ENCODE data around the gene NLGN4Y.
A peak's percentile ranks its signal among the peaks of the same experiment; 100 is the strongest.

The NLGN4Y gene

GRCh38 chrY:14679181-14679580 lies 154.9 kb downstream of the NLGN4Y start:
- FAIRE-seq = no peak

- FAIRE-seq = no peak
Measured at GRCh38 chrY:14694543-14694942, 170.2 kb downstream of the NLGN4Y start.

- FAIRE-seq = no peak
Measured at GRCh38 chrY:14708158-14708557, 183.8 kb downstream of the NLGN4Y start.

- FAIRE-seq = no peak
Measured at GRCh38 chrY:14741596-14741995, 217.3 kb downstream of the NLGN4Y start.

GRCh38 chrY:14748329-14748728 lies 224.0 kb downstream of the NLGN4Y start:
- FAIRE-seq = no peak

GRCh38 chrY:14755571-14755970 lies 231.2 kb downstream of the NLGN4Y start:
- no peak for FAIRE-seq

GRCh38 chrY:14762903-14763302 lies 238.6 kb downstream of the NLGN4Y start:
- no peak for FAIRE-seq

GRCh38 chrY:14763600-14763999 lies 239.3 kb downstream of the NLGN4Y start:
- no peak for FAIRE-seq

- FAIRE-seq = no peak
Measured at GRCh38 chrY:14778208-14778607, 253.9 kb downstream of the NLGN4Y start.

- no peak for FAIRE-seq
Measured at GRCh38 chrY:14793104-14793503, 268.8 kb downstream of the NLGN4Y start.

- FAIRE-seq = no peak
Measured at GRCh38 chrY:14793674-14794073, 269.3 kb downstream of the NLGN4Y start.

GRCh38 chrY:14798010-14798409 lies 273.7 kb downstream of the NLGN4Y start:
- no peak for FAIRE-seq

GRCh38 chrY:14801096-14801495 lies 276.8 kb downstream of the NLGN4Y start:
- peak; percentile 76 for FAIRE-seq

GRCh38 chrY:14802125-14802524 lies 277.8 kb downstream of the NLGN4Y start:
- peak; percentile 17 for FAIRE-seq

- no peak for FAIRE-seq
Measured at GRCh38 chrY:14804041-14804440, 279.7 kb downstream of the NLGN4Y start.

GRCh38 chrY:14818452-14818851 lies 294.1 kb downstream of the NLGN4Y start:
- FAIRE-seq = no peak

GRCh38 chrY:14822201-14822600 lies 297.9 kb downstream of the NLGN4Y start:
- FAIRE-seq = no peak

GRCh38 chrY:14822906-14823305 lies 298.6 kb downstream of the NLGN4Y start:
- FAIRE-seq = no peak

GRCh38 chrY:14824583-14824982 lies 300.3 kb downstream of the NLGN4Y start:
- FAIRE-seq = no peak

GRCh38 chrY:14825728-14826127 lies 301.4 kb downstream of the NLGN4Y start:
- no peak for FAIRE-seq

- FAIRE-seq = no peak
Measured at GRCh38 chrY:14828531-14828930, 304.2 kb downstream of the NLGN4Y start.

GRCh38 chrY:14829366-14829885 lies 305.1 kb downstream of the NLGN4Y start:
- no peak for FAIRE-seq

- no peak for FAIRE-seq
Measured at GRCh38 chrY:14834103-14835060, 310.1 kb downstream of the NLGN4Y start.

- FAIRE-seq = no peak
Measured at GRCh38 chrY:14837466-14837865, 313.1 kb downstream of the NLGN4Y start.

Measured in islet of Langerhans (tissue), 1 donor.